Naive thymus-derived CD4-positive, alpha-beta T cell (primary cell): ENCODE measurements around the gene ASB7. TPM values are rescaled to one million over a fixed set of nuclear protein-coding genes. Genes with fewer than 3 reads are reported as not detected.

ENCODE experiments used
- ATAC-seq: fragments of 150-1000 bp; cut with Tn5 transposase; 2 replicates; pipeline ENCODE4 v1.10.0; 2021; ENCODE audit warnings: mild to moderate bottlenecking, moderate library complexity
- CTCF ChIA-PET: fragments of 350-600 bp; sonication (Branson Sonifier 250); formaldehyde crosslinking; loops from one replicate; lab custom pipeline; 2021; ENCODE audit warnings: antibody characterized with exemption; lab: Charles Lee
- POLR2A ChIA-PET: fragments of 350-600 bp; sonication (Branson Sonifier 250); formaldehyde crosslinking; loops from one replicate; lab custom pipeline; 2021; ENCODE audit warnings: antibody characterized with exemption, inconsistent platforms; lab: Charles Lee
- DNase-seq, 9 donors: peaks; one replicate each; pipeline versions ENCODE4 v3.0.0 to v3.0.0-alpha.2; 2020 to 2022; ENCODE audit warnings: mixed read lengths in 1 of 9
- H3K27ac ChIP-seq: one replicate; pipeline ENCODE4 v1.7.0; 2013; ENCODE audit warnings: mild to moderate bottlenecking, low read depth, low read length, moderate library complexity
- H3K27me3 ChIP-seq, 2 donors: one replicate each; pipeline ENCODE4 v1.7.0; 2013; ENCODE audit warnings: low read length in 2 of 2, mild to moderate bottlenecking in 2 of 2, moderate library complexity in 2 of 2; ENCODE audit not compliant: control insufficient read depth in 2 of 2, insufficient read depth in 2 of 2
- H3K36me3 ChIP-seq, 3 experiments: 1 replicate in 2 of 3; 2 replicates in 1 of 3; pipeline ENCODE4 v1.7.0; 2013; ENCODE audit warnings: low read length in 3 of 3, mild to moderate bottlenecking in 3 of 3, moderate library complexity in 1 of 3; ENCODE audit not compliant: insufficient read depth in 3 of 3, control insufficient read depth in 2 of 3
- H3K4me1 ChIP-seq, 2 donors: one replicate each; pipeline ENCODE4 v1.7.0; 2013; ENCODE audit warnings: low read length in 2 of 2, mild to moderate bottlenecking in 2 of 2, moderate library complexity in 1 of 2; ENCODE audit not compliant: control insufficient read depth in 2 of 2, insufficient read depth in 2 of 2
- H3K4me3 ChIP-seq: 2 replicates; pipeline ENCODE4 v1.7.0; 2013; ENCODE audit warnings: mild to moderate bottlenecking, low read length
- H3K9me3 ChIP-seq, 3 experiments: 1 replicate in 2 of 3; 2 replicates in 1 of 3; pipeline ENCODE4 v1.7.0; 2013; ENCODE audit warnings: low read length in 3 of 3; ENCODE audit not compliant: control insufficient read depth in 2 of 3
- H3K27ac Mint-ChIP-seq, 9 donors: one replicate each; pipeline ENCODE4 v1.8.0; 2020 to 2022; ENCODE audit warnings: mixed read lengths in 9 of 9, mild to moderate bottlenecking in 8 of 9, moderate library complexity in 5 of 9, inconsistent platforms in 2 of 9
- H3K27me3 Mint-ChIP-seq, 5 donors: one replicate each; pipeline ENCODE4 v1.8.0; 2021 to 2022; ENCODE audit warnings: mixed read lengths in 5 of 5, mild to moderate bottlenecking in 1 of 5
- H3K36me3 Mint-ChIP-seq, 5 donors: one replicate each; pipeline ENCODE4 v1.8.0; 2020 to 2022; ENCODE audit warnings: mixed read lengths in 5 of 5, mild to moderate bottlenecking in 3 of 5, inconsistent platforms in 1 of 5
- H3K4me1 Mint-ChIP-seq, 7 donors: one replicate each; pipeline ENCODE4 v1.8.0; 2020 to 2022; ENCODE audit warnings: mixed read lengths in 7 of 7, mild to moderate bottlenecking in 3 of 7, inconsistent platforms in 1 of 7
- H3K4me3 Mint-ChIP-seq, 10 donors: one replicate each; pipeline ENCODE4 v1.8.0; 2020 to 2022; ENCODE audit warnings: mild to moderate bottlenecking in 10 of 10, mixed read lengths in 10 of 10, moderate library complexity in 6 of 10, inconsistent platforms in 2 of 10
- H3K9me3 Mint-ChIP-seq, 11 donors: one replicate each; pipeline ENCODE4 v1.8.0; 2020 to 2022; ENCODE audit warnings: mixed read lengths in 11 of 11, mild to moderate bottlenecking in 4 of 11, inconsistent platforms in 1 of 11, moderate library complexity in 1 of 11
- intact Hi-C, 2 donors: fragments of 100-400 bp; cut with micrococcal nuclease; formaldehyde crosslinking; loops; one replicate each; pipeline ENCODE4 v1.15.1; 2023
- polyA plus RNA-seq, 2 donors: library from polyadenylated mRNA; unstranded; fragments of 300-500 nt; fragmentation: Illumina TruSeq; gene quantifications; one replicate each; pipeline ENCODE4 v1.2.3, GENCODE V29; 2021
- total RNA-seq, 6 experiments: library from RNA in 5 of 6; stranded (reverse) in 5 of 6; gene quantifications; 1 replicate in 5 of 6; 2 replicates in 1 of 6; pipeline ENCODE4 v1.2.3 and lab custom pipeline; 2021 to 2026

Gene ASB7
- total and polyA plus RNA-seq, 7 experiments from 2014 or later, result 11.8 to 27.2 (median 17.6) TPM

- Histone ChIP-seq H3K4me1 (no peaks in the 10 kb centered on the region), H3K36me3 (no peaks in the 10 kb centered on the region), H3K9me3 (no peaks in the 10 kb centered on the region), H3K27ac (no peak overlapping the region), H3K27me3 (no peaks in the 10 kb centered on the region), H3K4me3 (no peak overlapping the region)
- ChIA-PET CTCF (no interaction called here), POLR2A (no interaction called here)
- ATAC-seq (no peak), DNase-seq (no peak)
- Mint-ChIP-seq H3K36me3 (no peaks in the 10 kb centered on the region), H3K9me3 (peaks cover 0 to 7% (median 0%) of the 10 kb centered on the region in 11 donors), H3K4me1 (no peaks in the 10 kb centered on the region), H3K4me3 (no peak overlapping the region), H3K27ac (no peak overlapping the region), H3K27me3 (peaks cover 7 to 26% (median 17%) of the 10 kb centered on the region in 5 donors)
- intact Hi-C loops, result no loop called here
Measured at GRCh38 chr15:100690795-100691158, 88.4 kb downstream of the ASB7 start.

GRCh38 chr15:100691321-100691720 is 88.9 kb downstream of the ASB7 start:
- H3K4me3 ChIP-seq, result no peak overlapping the region
- Mint-ChIP-seq H3K36me3 (no peaks in the 10 kb centered on the region), H3K4me1 (no peaks in the 10 kb centered on the region), H3K4me3 (no peak overlapping the region), H3K9me3 (peaks cover 0 to 10% (median 0%) of the 10 kb centered on the region in 11 donors), H3K27ac (no peak overlapping the region), H3K27me3 (peaks cover 7 to 31% (median 21%) of the 10 kb centered on the region in 5 donors)
- no peak overlapping the region for H3K27ac ChIP-seq
- DNase-seq, result no peak
- H3K4me1 ChIP-seq, result no peaks in the 10 kb centered on the region
- ATAC-seq, result no peak
- no peaks in the 10 kb centered on the region for H3K9me3 ChIP-seq
- ChIA-PET POLR2A (no interaction called here), CTCF (no interaction called here)
- H3K36me3 ChIP-seq, result no peaks in the 10 kb centered on the region
- no peaks in the 10 kb centered on the region for H3K27me3 ChIP-seq
- intact Hi-C loops, result no loop called here

DNA sequence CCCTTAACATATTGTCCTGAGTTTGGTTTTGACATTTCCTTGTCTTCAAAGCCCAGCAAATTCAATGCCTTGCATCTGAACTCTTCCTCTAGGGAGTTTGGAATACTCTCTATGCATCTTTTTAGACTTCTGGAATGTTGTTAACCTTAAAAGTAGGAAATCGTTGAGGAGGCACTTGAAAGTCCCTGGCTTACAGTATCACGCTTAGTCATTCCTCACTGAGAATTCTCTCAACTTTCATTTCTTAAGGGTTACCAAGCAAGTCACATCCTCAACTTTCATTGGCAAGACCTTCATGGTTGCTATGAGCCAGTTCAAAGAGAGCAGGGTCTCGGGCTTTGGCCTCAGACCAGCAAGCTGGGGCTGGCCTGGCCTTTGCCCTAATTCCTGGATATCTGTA is 89.9 kb downstream of the ASB7 start:
- H3K4me1 Mint-ChIP-seq, result no peaks in the 10 kb centered on the region
- no peaks in the 10 kb centered on the region for H3K36me3 Mint-ChIP-seq
- DNase-seq, result no peak
- Histone ChIP-seq H3K36me3 (no peaks in the 10 kb centered on the region), H3K4me1 (no peaks in the 10 kb centered on the region), H3K27ac (no peak overlapping the region), H3K27me3 (no peaks in the 10 kb centered on the region), H3K9me3 (no peaks in the 10 kb centered on the region), H3K4me3 (no peak overlapping the region)
- H3K27ac Mint-ChIP-seq, result no peak overlapping the region
- ChIA-PET POLR2A (no interaction called here), CTCF (no interaction called here)
- H3K9me3 Mint-ChIP-seq, result peaks cover 0 to 18% (median 0%) of the 10 kb centered on the region in 11 donors
- intact Hi-C loops, result no loop called here
- ATAC-seq, result no peak
- H3K27me3 Mint-ChIP-seq, result peaks cover 12 to 34% (median 30%) of the 10 kb centered on the region in 5 donors
- no peak overlapping the region for H3K4me3 Mint-ChIP-seq

DNA sequence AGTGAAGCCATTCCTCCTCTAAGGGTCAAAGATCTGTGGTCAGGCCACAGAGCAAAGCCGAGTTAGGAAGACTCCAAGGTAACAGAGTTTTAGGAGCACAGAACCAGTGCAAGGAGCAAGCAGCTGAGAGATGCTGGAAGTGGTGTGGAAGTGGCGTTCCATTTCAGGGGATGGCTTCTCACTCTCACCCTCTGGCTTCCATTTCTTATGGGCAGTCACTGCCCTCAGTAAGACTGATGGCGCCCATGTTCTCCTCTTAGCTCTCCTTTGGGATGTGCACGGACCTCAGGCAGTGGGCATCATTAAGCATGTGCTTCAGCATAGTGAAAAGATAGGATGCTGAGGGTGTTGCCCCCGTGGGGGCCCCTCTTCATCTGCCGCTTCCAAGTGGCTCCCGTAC is 90.3 kb downstream of the ASB7 start:
- ATAC-seq (no peak), DNase-seq (no peak)
- Mint-ChIP-seq H3K9me3 (peaks cover 0 to 18% (median 0%) of the 10 kb centered on the region in 11 donors), H3K27ac (no peak overlapping the region), H3K27me3 (peaks cover 8 to 31% (median 27%) of the 10 kb centered on the region in 5 donors), H3K4me3 (no peak overlapping the region), H3K36me3 (no peaks in the 10 kb centered on the region), H3K4me1 (no peaks in the 10 kb centered on the region)
- H3K36me3 ChIP-seq, result no peaks in the 10 kb centered on the region
- intact Hi-C loops, result no loop called here
- H3K27me3 ChIP-seq, result no peaks in the 10 kb centered on the region
- no peak overlapping the region for H3K4me3 ChIP-seq
- ChIA-PET CTCF (no interaction called here), POLR2A (no interaction called here)
- H3K27ac ChIP-seq, result no peak overlapping the region
- H3K9me3 ChIP-seq, result no peaks in the 10 kb centered on the region
- H3K4me1 ChIP-seq, result no peaks in the 10 kb centered on the region

DNA sequence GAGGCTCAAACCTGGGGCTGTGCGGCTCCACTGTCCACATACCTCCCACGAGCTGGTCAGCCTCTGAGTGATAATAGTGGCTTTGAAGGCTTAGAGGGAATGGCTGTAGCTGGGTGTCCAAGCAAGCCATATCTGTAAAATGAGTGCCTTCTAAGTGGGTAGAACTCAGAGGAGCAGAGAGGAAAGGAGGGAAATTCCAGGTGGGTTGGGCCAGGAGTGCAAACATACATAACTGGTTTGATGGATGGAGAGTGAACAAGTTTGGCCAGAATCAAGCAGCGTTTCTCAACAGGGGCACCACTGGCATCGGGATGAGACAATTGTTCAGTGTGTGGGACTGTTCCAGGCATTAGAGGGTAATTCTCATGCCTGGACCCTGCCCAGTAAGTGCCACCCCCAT is 91.1 kb downstream of the ASB7 start:
- H3K9me3 ChIP-seq, result no peaks in the 10 kb centered on the region
- peaks cover 8 to 29% (median 24%) of the 10 kb centered on the region in 5 donors for H3K27me3 Mint-ChIP-seq
- H3K4me3 Mint-ChIP-seq, result no peak overlapping the region
- ATAC-seq (no peak), DNase-seq (no peak)
- CTCF ChIA-PET, result interaction anchor here (0.6 kb wide), 1 partner anchor 765 kb away, joined by 3 read pairs; no protein-coding TSS in a partner anchor
- H3K4me3 ChIP-seq, result no peak overlapping the region
- no peaks in the 10 kb centered on the region for H3K36me3 ChIP-seq
- POLR2A ChIA-PET, result no interaction called here
- H3K4me1 ChIP-seq, result no peaks in the 10 kb centered on the region
- H3K27ac Mint-ChIP-seq, result no peak overlapping the region
- no peaks in the 10 kb centered on the region for H3K36me3 Mint-ChIP-seq
- no peaks in the 10 kb centered on the region for H3K4me1 Mint-ChIP-seq
- H3K27me3 ChIP-seq, result no peaks in the 10 kb centered on the region
- H3K9me3 Mint-ChIP-seq, result peaks cover 0 to 18% (median 0%) of the 10 kb centered on the region in 11 donors
- H3K27ac ChIP-seq, result no peak overlapping the region
- intact Hi-C loops, result no loop called here

DNA sequence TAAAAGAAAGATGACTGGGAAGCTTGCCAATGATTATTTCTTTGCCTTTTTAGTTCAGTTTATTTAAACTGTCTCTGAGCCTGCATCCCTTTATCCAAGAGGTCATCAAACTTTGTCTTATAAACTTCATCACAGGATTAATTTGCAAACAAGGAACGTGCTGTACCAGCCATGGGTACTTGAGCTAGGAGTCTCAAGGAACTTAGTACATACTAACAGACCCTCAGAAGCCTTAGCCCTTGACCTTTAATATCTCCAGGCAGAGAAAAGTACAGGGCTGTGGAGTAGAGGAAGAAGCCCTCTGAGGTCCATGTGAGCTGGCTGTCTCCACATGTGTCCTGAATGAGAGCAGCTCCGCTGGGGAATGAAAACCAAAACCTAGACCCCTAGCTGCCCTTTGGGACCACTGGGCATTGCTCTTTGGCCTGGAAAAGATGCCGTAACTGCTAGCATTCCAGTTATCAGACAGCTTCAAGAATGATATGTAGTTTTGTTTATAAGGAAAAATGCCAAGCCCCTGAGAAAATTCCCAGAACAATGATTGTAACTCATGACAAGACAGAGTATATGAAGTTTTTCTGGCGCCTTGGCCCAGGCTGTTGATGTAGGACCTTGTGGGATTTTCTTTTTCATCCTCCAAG is 92.1 kb downstream of the ASB7 start:
- no peak overlapping the region for H3K27ac ChIP-seq
- CTCF ChIA-PET, result no interaction called here
- Mint-ChIP-seq H3K4me3 (no peak overlapping the region), H3K27ac (no peak overlapping the region), H3K9me3 (peaks cover 0 to 18% (median 0%) of the 10 kb centered on the region in 11 donors), H3K4me1 (no peaks in the 10 kb centered on the region), H3K36me3 (no peaks in the 10 kb centered on the region), H3K27me3 (peaks cover 9 to 29% (median 26%) of the 10 kb centered on the region in 5 donors)
- H3K9me3 ChIP-seq, result no peaks in the 10 kb centered on the region
- ATAC-seq, result no peak
- no peak overlapping the region for H3K4me3 ChIP-seq
- no peaks in the 10 kb centered on the region for H3K36me3 ChIP-seq
- H3K4me1 ChIP-seq, result no peaks in the 10 kb centered on the region
- POLR2A ChIA-PET, result no interaction called here
- intact Hi-C loops, result no loop called here
- no peaks in the 10 kb centered on the region for H3K27me3 ChIP-seq
- no peak for DNase-seq

- Mint-ChIP-seq H3K9me3 (peaks cover 0 to 18% (median 0%) of the 10 kb centered on the region in 11 donors), H3K4me3 (no peak overlapping the region), H3K4me1 (no peaks in the 10 kb centered on the region), H3K27me3 (peaks cover 9 to 29% (median 26%) of the 10 kb centered on the region in 5 donors), H3K36me3 (no peaks in the 10 kb centered on the region), H3K27ac (no peak overlapping the region)
- DNase-seq (no peak), ATAC-seq (no peak)
- intact Hi-C loops, result no loop called here
- H3K27ac ChIP-seq, result no peak overlapping the region
- no peaks in the 10 kb centered on the region for H3K4me1 ChIP-seq
- no peaks in the 10 kb centered on the region for H3K9me3 ChIP-seq
- ChIA-PET CTCF (no interaction called here), POLR2A (no interaction called here)
- H3K4me3 ChIP-seq, result no peak overlapping the region
- H3K36me3 ChIP-seq, result no peaks in the 10 kb centered on the region
- no peaks in the 10 kb centered on the region for H3K27me3 ChIP-seq
Measured at GRCh38 chr15:100695048-100695447, 92.7 kb downstream of the ASB7 start.
